Activated T-helper 2 cell treated with anti-CD3 and anti-CD28 coated beads, Interferon-gamma antibody, Interleukin-2, Interleukin-4, amounts not matched to agents 10 μg/mL and 5 μg/mL and 100 μg/mL, durations not matched to agents 14 hours and 24 hours and 36 hours (primary cell): ENCODE measurements around the gene SULT2B1. TPM values are rescaled to one million over a fixed set of nuclear protein-coding genes. Genes with fewer than 3 reads are reported as not detected.
"Not testable (repeated sequence)": the region's sequence is repeated elsewhere in the genome, so short reads cannot be mapped to it uniquely, and the experiment has no call there.

ENCODE experiments used
- DNase-seq: peaks from one replicate; pipeline ENCODE4 v3.0.0; 2021; ENCODE audit warnings: low spot score
- H3K27ac Mint-ChIP-seq: one replicate; pipeline ENCODE4 v1.8.0; 2021; ENCODE audit warnings: mixed read lengths
- H3K27me3 Mint-ChIP-seq: one replicate; pipeline ENCODE4 v1.8.0; 2021; ENCODE audit warnings: low read depth, mixed read lengths
- H3K36me3 Mint-ChIP-seq: one replicate; pipeline ENCODE4 v1.8.0; 2021; ENCODE audit warnings: low read depth, mixed read lengths
- H3K4me1 Mint-ChIP-seq: one replicate; pipeline ENCODE4 v1.8.0; 2021; ENCODE audit warnings: low read depth, mixed read lengths
- H3K4me3 Mint-ChIP-seq: one replicate; pipeline ENCODE4 v1.8.0; 2021; ENCODE audit warnings: low read depth, mild to moderate bottlenecking, moderate library complexity, mixed read lengths
- H3K9me3 Mint-ChIP-seq: one replicate; pipeline ENCODE4 v1.8.0; 2021; ENCODE audit warnings: mixed read lengths
- intact Hi-C: fragments of 100-400 bp; cut with micrococcal nuclease; formaldehyde crosslinking; loops from one replicate; pipeline ENCODE4 v1.15.1; 2023
- total RNA-seq: library from RNA; stranded (reverse); gene quantifications from 2 replicates; pipeline ENCODE4 v1.2.3, GENCODE V29; 2022

SULT2B1 gene
- total RNA-seq, 1 donor from 2014 or later = not detected

DNA sequence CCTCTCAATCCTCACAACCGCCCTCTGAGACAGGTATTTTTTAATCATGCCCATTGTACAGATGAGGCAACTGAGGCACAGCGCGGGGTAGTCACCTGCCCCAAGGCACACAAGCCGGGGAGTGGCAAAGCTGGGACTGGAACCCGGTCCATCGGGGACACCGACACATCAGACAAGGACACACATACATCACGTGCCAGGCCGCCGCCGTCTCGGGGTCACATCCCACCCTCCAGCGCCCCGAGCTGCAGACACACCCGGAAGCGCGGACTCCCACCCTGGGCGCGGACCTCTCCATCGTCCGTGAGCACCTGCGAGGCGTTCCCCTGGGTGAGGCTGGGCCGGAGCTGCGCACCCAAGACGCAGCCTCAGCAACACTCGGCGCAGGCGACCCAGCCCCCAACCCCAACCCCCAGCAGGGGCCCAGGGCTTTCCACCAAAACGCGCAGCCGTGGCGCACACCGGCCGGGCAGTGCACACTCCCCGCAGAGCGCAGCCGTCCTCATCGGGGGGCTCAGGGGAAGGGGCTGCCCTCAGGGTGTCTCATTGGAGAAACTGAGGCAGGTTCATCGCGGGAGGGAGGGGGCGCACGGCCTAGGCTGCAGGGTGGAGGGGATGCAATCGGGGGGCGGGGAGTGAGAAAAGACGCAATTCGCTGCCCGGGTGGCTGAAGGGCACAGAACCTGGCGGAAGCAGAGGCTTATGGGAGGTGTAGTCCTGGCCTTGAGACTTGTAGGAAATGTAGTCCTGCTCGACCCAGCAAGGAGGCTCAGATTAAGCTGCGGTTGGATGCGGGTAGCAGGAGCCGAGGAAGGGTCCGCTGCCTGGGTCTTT lies 38.5 kb upstream of the SULT2B1 start:
- no peaks in the 10 kb centered on the region for H3K9me3 Mint-ChIP-seq
- H3K27me3 Mint-ChIP-seq = no peaks in the 10 kb centered on the region
- H3K4me1 Mint-ChIP-seq = peaks cover 13% of the 10 kb centered on the region
- intact Hi-C loops = loop anchor here (5.0 kb wide), 1 partner anchor 191 kb away; a partner anchor contains a TSS
- peak; percentile 66 for DNase-seq
- no peaks in the 10 kb centered on the region for H3K36me3 Mint-ChIP-seq
- peak overlapping the region; percentile 39 for H3K27ac Mint-ChIP-seq
- H3K4me3 Mint-ChIP-seq = no peak overlapping the region

DNA sequence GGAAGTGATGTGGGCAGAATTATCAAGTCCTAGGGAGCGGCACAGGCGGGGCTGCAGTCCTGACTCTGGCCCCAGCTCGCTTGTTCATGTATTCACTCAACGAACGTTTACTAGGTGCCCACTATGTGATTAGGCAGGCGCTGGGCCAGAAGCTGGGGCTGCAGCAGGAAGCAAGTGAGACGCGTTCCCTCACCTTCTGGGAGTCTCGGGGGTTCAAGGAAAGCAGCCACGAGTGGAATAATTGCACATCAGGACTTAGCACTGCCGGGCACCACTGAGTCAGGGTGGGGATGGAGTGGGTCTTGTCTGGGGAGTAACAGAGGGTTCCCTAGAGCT lies 37.9 kb upstream of the SULT2B1 start:
- peaks cover 13% of the 10 kb centered on the region for H3K4me1 Mint-ChIP-seq
- no peaks in the 10 kb centered on the region for H3K27me3 Mint-ChIP-seq
- intact Hi-C loops = loop anchor here (5.0 kb wide), 1 partner anchor 192 kb away; a partner anchor contains a TSS
- H3K27ac Mint-ChIP-seq = no peak overlapping the region
- no peak overlapping the region for H3K4me3 Mint-ChIP-seq
- H3K9me3 Mint-ChIP-seq = no peaks in the 10 kb centered on the region
- H3K36me3 Mint-ChIP-seq = no peaks in the 10 kb centered on the region
- DNase-seq = no peak

DNA sequence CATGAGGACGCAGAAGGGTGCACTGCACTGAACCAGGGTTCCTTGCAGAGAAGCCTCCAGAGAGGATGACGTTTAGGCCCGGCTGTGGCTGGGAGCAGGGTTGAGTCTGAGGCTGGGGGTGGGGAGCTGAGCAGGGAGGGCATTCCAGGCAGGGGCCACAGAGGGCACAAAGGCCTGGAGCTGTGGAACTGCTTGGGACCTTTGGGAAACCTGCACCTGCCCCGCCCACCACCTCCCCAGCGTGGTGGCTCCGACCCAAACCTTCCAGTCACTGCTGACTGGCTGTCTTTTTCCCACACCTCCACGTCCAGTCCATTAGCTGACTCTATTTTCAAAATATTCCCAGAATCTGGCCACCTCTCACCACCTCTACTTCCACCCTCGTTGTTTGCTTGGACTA lies 35.4 kb upstream of the SULT2B1 start:
- no peaks in the 10 kb centered on the region for H3K27me3 Mint-ChIP-seq
- H3K4me1 Mint-ChIP-seq = peaks cover 3% of the 10 kb centered on the region
- H3K36me3 Mint-ChIP-seq = no peaks in the 10 kb centered on the region
- no peaks in the 10 kb centered on the region for H3K9me3 Mint-ChIP-seq
- H3K27ac Mint-ChIP-seq = no peak overlapping the region
- DNase-seq = no peak
- H3K4me3 Mint-ChIP-seq = no peak overlapping the region
- intact Hi-C loops = no loop called here

DNA sequence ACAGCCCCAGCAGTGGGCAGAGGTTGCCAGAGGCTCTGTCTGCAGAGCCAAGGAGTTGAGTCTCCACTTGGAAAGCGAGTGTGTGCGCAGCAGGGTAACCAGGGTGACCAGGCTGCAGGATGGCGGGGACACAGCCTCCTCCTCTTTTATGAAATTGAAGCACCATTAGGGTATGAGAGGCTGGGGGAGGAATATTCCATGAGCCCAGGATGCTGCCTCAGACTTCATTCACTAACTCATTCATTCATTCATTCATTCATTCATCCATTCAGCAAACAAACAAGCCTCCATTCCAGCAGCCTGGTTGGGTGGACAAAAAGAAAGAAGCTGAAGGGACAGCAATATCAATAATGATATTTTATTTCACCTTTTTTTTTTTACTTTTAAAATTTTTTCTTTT lies 33.8 kb upstream of the SULT2B1 start:
- Mint-ChIP-seq H3K4me3 (no peak overlapping the region), H3K27me3 (no peaks in the 10 kb centered on the region), H3K4me1 (peaks cover 3% of the 10 kb centered on the region), H3K36me3 (no peaks in the 10 kb centered on the region), H3K27ac (no peak overlapping the region), H3K9me3 (no peaks in the 10 kb centered on the region)
- intact Hi-C loops = no loop called here
- DNase-seq = no peak

DNA sequence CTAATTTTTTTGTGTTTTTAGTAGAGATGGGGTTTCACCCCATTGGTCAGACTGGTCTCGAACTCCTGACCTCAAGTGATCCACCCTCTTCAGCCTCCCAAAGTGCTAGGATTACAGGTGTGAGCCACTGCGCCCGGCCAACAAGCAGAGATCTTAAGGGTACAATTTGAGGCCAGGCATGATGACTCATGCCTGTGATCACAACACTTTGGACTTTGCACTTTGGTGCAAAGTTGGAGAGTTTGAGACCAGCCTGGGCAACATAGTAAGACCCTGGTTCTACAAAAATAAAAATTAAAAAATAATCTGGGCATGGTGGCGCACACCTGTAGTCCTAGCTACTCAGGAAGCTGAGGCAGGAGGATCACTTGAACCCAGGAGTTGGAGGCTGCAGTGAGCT lies 32.5 kb upstream of the SULT2B1 start:
- H3K4me3 Mint-ChIP-seq, H3K4me1 Mint-ChIP-seq, H3K27ac Mint-ChIP-seq, H3K27me3 Mint-ChIP-seq, H3K9me3 Mint-ChIP-seq, intact Hi-C loops, DNase-seq, H3K36me3 Mint-ChIP-seq: not testable (repeated sequence)

DNA sequence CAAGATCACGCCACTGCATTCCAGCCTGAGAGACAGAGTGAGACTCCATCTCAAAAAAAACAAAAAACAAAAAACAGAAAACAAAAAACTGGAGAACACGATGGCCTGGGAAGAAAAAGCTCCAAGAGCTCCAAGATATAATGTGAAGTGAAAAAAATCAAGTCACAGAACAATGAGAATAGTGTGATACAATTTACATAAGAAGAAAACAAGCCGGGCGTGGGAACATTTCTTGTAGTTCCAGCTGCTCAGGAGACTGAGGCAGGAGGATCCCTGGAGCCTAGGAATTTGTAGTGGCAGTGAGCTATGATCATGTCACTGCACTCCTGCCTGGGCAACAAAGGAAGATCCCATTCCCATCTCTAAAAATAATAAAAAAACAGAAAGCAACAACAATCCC lies 31.8 kb upstream of the SULT2B1 start:
- Mint-ChIP-seq H3K27ac (no peak overlapping the region), H3K4me1 (no peaks in the 10 kb centered on the region), H3K9me3 (peaks cover 6% of the 10 kb centered on the region), H3K36me3 (no peaks in the 10 kb centered on the region), H3K27me3 (no peaks in the 10 kb centered on the region), H3K4me3 (no peak overlapping the region)
- intact Hi-C loops = no loop called here
- no peak for DNase-seq

DNA sequence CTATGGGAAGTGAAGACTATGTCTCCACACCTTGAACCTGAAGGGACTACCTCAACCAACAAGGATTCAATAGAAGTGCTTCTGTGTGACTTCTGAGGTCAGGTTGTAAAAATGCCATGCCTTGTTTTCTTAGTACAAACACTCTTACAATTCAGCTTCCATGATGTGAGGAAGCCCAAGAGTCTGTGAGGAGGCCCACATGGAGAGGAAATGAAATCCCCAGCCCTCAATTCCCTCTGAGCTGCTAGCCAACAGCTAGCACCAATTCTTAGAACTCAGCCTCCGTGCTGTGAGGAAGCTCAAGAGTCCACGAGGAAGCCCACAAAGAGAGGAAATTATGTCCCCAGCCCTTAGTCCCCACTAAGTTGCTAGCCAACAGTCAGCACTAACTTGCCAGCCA lies 27.8 kb upstream of the SULT2B1 start:
- H3K27me3 Mint-ChIP-seq = no peaks in the 10 kb centered on the region
- intact Hi-C loops = no loop called here
- H3K4me1 Mint-ChIP-seq = no peaks in the 10 kb centered on the region
- no peak for DNase-seq
- H3K4me3 Mint-ChIP-seq = no peak overlapping the region
- no peaks in the 10 kb centered on the region for H3K36me3 Mint-ChIP-seq
- no peak overlapping the region for H3K27ac Mint-ChIP-seq
- peaks cover 21% of the 10 kb centered on the region for H3K9me3 Mint-ChIP-seq

DNA sequence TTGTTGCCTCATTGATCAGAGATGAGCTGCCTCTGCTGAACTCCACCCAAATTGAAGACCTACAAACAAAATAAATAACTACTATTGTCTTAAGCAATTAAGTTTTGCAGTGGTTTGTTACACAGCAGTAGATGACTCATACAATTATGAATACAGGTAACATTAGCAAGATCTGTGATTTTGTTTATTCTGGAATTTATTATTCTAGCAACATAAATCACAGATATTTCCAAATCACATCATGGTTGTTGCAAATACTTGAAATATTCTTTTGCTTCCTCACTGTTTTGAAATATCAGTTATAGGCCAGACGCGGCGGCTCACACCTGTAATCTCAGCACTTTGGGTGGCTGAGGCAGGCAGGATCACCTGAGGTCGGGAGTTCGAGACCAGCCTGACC lies 27.2 kb upstream of the SULT2B1 start:
- intact Hi-C loops = no loop called here
- Mint-ChIP-seq H3K36me3 (no peaks in the 10 kb centered on the region), H3K4me1 (no peaks in the 10 kb centered on the region), H3K4me3 (no peak overlapping the region), H3K9me3 (peaks cover 21% of the 10 kb centered on the region), H3K27me3 (no peaks in the 10 kb centered on the region), H3K27ac (no peak overlapping the region)
- DNase-seq = no peak

DNA sequence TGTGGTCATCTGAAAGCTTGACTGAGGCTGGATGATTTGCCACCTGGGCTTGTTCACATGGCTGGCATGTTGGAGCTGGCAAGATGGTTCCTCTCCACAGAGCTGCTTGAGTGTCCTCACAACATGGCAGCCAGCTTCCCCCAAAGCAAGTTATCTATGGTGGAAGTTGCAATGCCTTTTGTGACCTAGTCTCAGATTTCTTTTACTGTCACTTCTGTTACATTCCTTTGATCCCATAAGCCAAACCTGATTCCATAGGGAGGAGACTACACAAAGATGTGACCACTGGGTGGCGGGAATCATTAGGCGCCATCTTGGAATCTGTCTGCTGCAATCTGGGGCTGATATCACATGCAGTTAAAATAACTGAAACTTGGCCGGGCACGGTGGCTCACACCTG lies 22.8 kb upstream of the SULT2B1 start:
- Mint-ChIP-seq H3K9me3 (peaks cover 17% of the 10 kb centered on the region), H3K4me3 (no peak overlapping the region), H3K27ac (no peak overlapping the region), H3K4me1 (no peaks in the 10 kb centered on the region), H3K27me3 (no peaks in the 10 kb centered on the region), H3K36me3 (no peaks in the 10 kb centered on the region)
- intact Hi-C loops = no loop called here
- DNase-seq = no peak

DNA sequence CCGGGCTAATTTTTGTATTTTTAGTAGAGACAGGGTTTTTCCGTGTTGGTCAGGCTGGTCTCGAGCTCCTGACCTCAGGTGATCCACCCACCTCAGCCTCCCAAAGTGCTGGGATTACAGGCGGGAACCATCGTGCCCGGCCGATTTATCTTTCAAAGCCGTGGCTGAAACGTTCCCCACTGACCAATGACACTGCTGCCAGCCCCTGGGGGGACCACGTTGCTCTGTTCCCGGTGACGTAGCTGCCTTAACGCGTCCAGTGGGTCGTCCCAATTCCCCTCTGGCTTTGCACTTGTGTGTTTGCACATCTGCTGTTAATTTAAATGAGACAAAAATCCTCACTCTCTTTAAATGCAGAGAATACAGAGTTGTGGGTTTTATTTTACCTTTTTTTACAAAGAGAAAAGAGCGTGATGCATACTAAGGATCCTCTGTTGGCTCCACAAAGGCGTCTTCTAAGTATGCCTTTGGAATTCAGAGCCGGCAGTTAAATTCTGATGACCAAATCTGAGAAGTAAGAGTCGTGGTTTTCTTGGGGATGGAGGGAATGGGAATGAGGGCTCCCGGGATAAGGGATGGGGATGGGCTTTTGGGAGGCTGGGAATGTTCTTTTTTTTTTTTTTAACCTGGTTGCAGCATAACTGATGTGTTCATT lies 21.8 kb upstream of the SULT2B1 start:
- H3K9me3 Mint-ChIP-seq = peaks cover 15% of the 10 kb centered on the region
- H3K4me3 Mint-ChIP-seq = no peak overlapping the region

DNA sequence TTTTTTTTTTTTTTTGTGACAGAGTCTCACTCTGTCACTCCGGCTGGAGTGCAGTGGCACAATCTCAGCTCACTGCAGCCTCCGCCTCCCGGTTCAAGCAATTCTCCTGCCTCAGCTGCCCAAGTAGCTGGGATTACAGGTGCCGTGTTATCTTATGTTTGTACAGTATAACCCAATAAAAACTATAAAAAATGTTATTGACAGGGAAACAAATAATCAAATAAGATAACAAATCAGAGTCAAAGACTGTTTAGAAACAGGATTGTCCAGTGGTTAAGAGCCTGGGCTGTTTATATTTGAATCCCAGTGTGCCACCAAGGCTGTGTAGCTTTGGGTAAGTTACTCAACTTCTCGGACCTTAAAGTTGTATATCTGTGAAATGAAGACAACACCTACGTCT lies 21.2 kb upstream of the SULT2B1 start:
- Mint-ChIP-seq H3K4me3 (no peak overlapping the region), H3K9me3 (peaks cover 15% of the 10 kb centered on the region), H3K4me1 (no peaks in the 10 kb centered on the region), H3K36me3 (no peaks in the 10 kb centered on the region), H3K27ac (no peak overlapping the region), H3K27me3 (no peaks in the 10 kb centered on the region)
- intact Hi-C loops = no loop called here
- DNase-seq = no peak

More for the DNA sequence above, 21.8 kb upstream of the SULT2B1 start:
- DNase-seq = no peak
- no peaks in the 10 kb centered on the region for H3K27me3 Mint-ChIP-seq
- no peaks in the 10 kb centered on the region for H3K36me3 Mint-ChIP-seq
- intact Hi-C loops = no loop called here
- H3K4me1 Mint-ChIP-seq = no peaks in the 10 kb centered on the region
- no peak overlapping the region for H3K27ac Mint-ChIP-seq

DNA sequence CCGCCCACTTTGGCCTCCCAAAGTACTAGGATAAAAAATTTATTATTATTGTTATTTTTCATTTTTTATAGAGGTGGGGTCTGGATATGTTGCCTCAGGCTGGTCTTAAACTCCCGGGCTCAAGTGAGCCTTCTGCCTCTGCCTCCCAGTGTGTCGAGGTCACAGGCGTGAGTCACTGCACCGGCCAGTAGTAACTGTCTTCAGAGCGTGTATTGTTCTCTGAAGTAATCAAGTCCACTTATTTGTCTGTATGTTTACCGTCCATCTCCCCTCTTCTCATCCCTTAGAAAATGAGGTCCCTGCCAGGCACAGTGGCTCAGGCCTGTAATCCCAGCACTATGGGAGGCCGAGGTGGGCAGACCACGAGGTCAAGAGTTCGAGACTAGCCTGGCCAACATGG lies 18.2 kb upstream of the SULT2B1 start:
- Mint-ChIP-seq H3K27me3 (no peaks in the 10 kb centered on the region), H3K9me3 (no peaks in the 10 kb centered on the region), H3K36me3 (no peaks in the 10 kb centered on the region), H3K27ac (no peak overlapping the region), H3K4me1 (no peaks in the 10 kb centered on the region), H3K4me3 (no peak overlapping the region)
- DNase-seq = no peak
- intact Hi-C loops = no loop called here

DNA sequence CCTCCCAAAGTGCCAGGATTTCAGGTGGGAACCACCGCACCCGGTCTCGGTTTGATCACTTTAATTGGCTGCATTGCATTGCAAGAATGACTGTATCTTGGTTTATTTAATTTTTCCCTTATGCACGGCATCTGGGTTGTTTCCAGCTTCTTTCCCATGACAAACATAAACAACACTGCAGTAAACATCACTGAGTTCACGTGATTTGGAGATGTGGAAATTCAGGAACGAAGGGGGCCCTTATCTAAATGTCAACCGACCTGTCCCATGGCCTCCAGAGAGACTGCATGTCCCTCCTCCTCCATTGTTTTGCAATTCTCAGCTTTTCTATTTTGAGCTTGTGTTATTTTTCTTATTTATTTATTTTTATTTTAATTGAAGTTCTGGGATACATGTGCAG lies 14.4 kb upstream of the SULT2B1 start:
- Mint-ChIP-seq H3K4me1 (no peaks in the 10 kb centered on the region), H3K4me3 (no peak overlapping the region)
- intact Hi-C loops = no loop called here

More for the DNA sequence above, 14.4 kb upstream of the SULT2B1 start:
- no peaks in the 10 kb centered on the region for H3K27me3 Mint-ChIP-seq
- no peaks in the 10 kb centered on the region for H3K36me3 Mint-ChIP-seq
- H3K9me3 Mint-ChIP-seq = no peaks in the 10 kb centered on the region
- no peak overlapping the region for H3K27ac Mint-ChIP-seq
- no peak for DNase-seq
